ENCODE measurements around the gene CSRNP3. TPM values are rescaled to one million over a fixed set of nuclear protein-coding genes. Genes with fewer than 3 reads are reported as not detected.

The CSRNP3 gene
- total RNA-seq, 1 donor from 2014 or later: 2.3 TPM

DNA sequence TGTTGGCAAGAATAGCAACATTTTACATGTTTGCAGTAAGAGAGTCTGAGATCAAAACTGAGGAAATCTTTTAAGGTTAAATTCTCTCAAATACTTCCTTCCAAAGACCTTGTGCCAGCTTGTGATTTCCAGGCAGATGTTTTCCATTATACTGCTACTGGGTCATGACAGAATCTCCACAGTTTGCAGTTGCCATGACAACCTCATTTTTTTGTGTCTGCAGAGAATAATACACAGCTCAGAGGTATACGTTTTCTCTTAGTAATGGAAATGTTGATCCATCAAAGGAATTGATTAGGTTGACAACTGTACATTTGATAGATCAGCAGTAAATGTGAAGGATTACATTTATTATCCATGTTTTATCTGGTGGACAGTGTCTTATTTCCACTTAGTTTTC is 29.1 kb upstream of the CSRNP3 start:
- ATAC-seq: no peak
- TF ChIP-seq, protein P1, sequence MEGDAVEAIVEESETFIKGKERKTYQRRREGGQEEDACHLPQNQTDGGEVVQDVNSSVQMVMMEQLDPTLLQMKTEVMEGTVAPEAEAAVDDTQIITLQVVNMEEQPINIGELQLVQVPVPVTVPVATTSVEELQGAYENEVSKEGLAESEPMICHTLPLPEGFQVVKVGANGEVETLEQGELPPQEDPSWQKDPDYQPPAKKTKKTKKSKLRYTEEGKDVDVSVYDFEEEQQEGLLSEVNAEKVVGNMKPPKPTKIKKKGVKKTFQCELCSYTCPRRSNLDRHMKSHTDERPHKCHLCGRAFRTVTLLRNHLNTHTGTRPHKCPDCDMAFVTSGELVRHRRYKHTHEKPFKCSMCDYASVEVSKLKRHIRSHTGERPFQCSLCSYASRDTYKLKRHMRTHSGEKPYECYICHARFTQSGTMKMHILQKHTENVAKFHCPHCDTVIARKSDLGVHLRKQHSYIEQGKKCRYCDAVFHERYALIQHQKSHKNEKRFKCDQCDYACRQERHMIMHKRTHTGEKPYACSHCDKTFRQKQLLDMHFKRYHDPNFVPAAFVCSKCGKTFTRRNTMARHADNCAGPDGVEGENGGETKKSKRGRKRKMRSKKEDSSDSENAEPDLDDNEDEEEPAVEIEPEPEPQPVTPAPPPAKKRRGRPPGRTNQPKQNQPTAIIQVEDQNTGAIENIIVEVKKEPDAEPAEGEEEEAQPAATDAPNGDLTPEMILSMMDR (IDR thresholded peaks at IDR 0.05): no peak
- no peak for DNase-seq
- no peaks in the 10 kb centered on the region for H3K27me3 ChIP-seq (ENCODE audit: low read depth)
- intact Hi-C loops (cut with DNase I): no loop called here
- no peaks in the 10 kb centered on the region for H3K36me3 ChIP-seq
- no peak overlapping the region for H3K4me3 ChIP-seq
- no peak overlapping the region for H3K27ac ChIP-seq
- H3K4me1 ChIP-seq: peaks cover 5% of the 10 kb centered on the region
- no peaks in the 10 kb centered on the region for H3K9me3 ChIP-seq

DNA sequence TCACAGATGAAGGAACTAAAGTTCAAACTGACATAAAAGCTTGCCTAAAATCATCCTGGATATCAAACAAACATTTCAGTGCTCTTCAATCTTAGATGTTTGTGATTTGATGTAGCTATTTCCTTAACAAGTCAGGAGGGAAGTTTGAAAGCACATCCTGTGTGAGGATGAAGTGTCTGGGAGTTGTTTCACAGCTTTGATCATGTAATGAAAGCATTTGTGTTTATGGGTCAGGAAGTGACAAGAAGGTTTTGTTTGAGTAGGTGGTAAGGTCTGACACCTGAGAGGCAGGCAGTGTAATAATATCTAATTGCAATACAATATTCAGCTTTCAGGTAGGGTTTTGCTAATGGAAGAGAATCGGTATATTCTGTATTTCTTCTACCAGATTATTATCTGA is 26.0 kb upstream of the CSRNP3 start:
- H3K4me3 ChIP-seq: no peak overlapping the region
- no peaks in the 10 kb centered on the region for H3K9me3 ChIP-seq
- H3K27ac ChIP-seq: no peak overlapping the region
- TF ChIP-seq, protein P1 (IDR thresholded peaks at IDR 0.05): no peak
- H3K36me3 ChIP-seq: no peaks in the 10 kb centered on the region
- no peak for ATAC-seq
- H3K4me1 ChIP-seq: peaks cover 5% of the 10 kb centered on the region
- intact Hi-C loops (cut with DNase I): no loop called here
- no peaks in the 10 kb centered on the region for H3K27me3 ChIP-seq (ENCODE audit: low read depth)
- no peak for DNase-seq

DNA sequence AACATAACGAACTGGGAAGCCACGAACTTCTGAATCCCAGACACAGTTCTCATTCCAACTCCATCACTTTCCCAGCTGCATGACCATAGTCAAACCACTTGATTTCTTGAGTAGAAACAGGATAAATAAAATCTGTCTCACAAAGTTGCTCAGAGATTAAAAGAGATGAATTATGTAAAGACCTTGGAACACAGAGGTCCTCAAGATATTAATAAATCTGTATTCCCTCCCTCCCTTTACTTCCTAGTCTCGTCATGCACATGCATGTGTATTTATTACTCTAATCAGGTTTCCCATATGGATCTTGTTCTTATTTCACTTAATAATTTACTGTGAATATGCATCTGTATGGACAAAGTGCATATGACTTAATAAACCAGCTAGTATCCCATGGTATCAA is 21.1 kb upstream of the CSRNP3 start:
- H3K4me3 ChIP-seq: no peak overlapping the region
- TF ChIP-seq, protein P1 (IDR thresholded peaks at IDR 0.05): no peak
- no peak overlapping the region for H3K27ac ChIP-seq
- H3K9me3 ChIP-seq: no peaks in the 10 kb centered on the region
- intact Hi-C loops (cut with DNase I): no loop called here
- H3K36me3 ChIP-seq: no peaks in the 10 kb centered on the region
- DNase-seq: no peak
- no peaks in the 10 kb centered on the region for H3K27me3 ChIP-seq (ENCODE audit: low read depth)
- no peak for ATAC-seq
- no peaks in the 10 kb centered on the region for H3K4me1 ChIP-seq

DNA sequence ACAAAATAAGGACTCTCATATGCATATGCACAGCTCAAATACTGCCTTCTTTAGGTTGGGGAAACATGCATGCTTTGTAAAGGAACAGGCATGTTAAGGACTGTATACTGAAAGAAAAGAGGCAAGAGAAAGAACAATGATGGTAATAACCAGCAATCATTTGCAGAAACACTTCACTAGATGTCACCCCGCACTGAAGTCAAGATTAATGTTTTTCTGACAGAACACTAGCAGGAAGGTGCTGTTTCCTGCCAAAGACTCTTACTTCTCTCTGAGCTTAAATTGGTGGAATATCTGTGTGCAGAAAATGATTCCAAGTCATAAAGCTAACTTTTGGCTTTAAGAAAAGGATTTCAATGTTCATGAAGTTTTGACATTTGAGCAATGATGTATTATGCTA is 19.3 kb upstream of the CSRNP3 start:
- no peaks in the 10 kb centered on the region for H3K9me3 ChIP-seq

DNA sequence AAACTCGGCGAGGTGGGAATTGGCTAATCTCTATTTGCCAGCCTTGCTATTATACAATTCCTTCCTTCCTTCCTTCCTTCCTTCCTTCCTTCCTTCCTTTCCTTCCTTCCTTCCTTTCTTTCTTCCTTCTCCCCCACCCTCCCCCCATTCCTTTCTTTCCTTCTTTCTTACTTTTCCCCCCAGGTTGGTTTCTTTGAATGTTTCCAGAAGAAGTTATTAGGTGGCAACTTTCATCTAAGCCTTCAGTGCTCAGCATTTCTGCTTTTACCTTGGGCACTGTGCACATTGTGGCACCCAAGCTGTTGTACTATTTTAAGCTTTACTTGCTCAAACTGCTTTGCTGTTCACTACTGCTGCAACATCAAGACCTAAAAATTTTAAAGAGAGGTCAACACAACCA is 17.2 kb upstream of the CSRNP3 start:
- TF ChIP-seq, protein P1 (IDR thresholded peaks at IDR 0.05): no peak
- H3K27me3 ChIP-seq (ENCODE audit: low read depth): no peaks in the 10 kb centered on the region
- intact Hi-C loops (cut with DNase I): no loop called here
- no peak overlapping the region for H3K27ac ChIP-seq
- no peak for ATAC-seq
- no peaks in the 10 kb centered on the region for H3K9me3 ChIP-seq
- H3K4me1 ChIP-seq: no peaks in the 10 kb centered on the region
- no peak overlapping the region for H3K4me3 ChIP-seq
- no peak for DNase-seq
- H3K36me3 ChIP-seq: no peaks in the 10 kb centered on the region

More for the DNA sequence above, 19.3 kb upstream of the CSRNP3 start:
- H3K27me3 ChIP-seq (ENCODE audit: low read depth): no peaks in the 10 kb centered on the region
- TF ChIP-seq, protein P1 (IDR thresholded peaks at IDR 0.05): no peak
- ATAC-seq (no peak), DNase-seq (no peak)
- no peak overlapping the region for H3K27ac ChIP-seq
- H3K4me1 ChIP-seq: no peaks in the 10 kb centered on the region
- H3K4me3 ChIP-seq: no peak overlapping the region
- intact Hi-C loops (cut with DNase I): no loop called here
- H3K36me3 ChIP-seq: no peaks in the 10 kb centered on the region

DNA sequence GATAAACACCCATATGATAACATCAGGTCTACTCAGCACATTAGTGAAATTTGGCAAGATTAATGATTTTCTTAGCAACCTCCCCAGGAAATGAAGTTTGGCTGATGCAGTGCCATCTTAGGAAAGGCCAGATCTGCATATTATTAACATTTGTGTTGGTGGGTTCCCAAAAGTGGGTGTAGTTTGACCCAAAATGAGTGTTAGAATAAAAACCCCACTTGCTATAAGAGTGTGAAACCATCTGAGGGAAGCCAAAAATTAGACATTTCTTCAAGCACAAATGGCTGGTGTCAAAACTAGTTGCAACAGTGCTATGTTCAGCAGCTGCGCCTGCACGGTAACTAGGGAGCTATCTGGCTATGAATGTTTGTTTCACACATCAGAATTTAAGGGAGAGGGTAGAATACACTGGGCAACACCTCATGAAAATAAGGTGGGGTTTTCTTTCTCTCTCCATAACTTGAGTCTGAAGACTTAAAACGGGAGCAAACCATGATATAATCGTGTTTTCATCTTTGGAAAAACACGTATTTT is 15.9 kb upstream of the CSRNP3 start:
- DNase-seq (no peak), ATAC-seq (no peak)
- H3K27me3 ChIP-seq (ENCODE audit: low read depth): no peaks in the 10 kb centered on the region
- no peaks in the 10 kb centered on the region for H3K4me1 ChIP-seq
- H3K36me3 ChIP-seq: no peaks in the 10 kb centered on the region
- H3K27ac ChIP-seq: no peak overlapping the region
- TF ChIP-seq, protein P1 (IDR thresholded peaks at IDR 0.05): no peak
- intact Hi-C loops (cut with DNase I): no loop called here
- H3K4me3 ChIP-seq: no peak overlapping the region
- H3K9me3 ChIP-seq: no peaks in the 10 kb centered on the region

Measured in lower lobe of right lung (tissue), 2 donors.